HG02759 (cell line): ENCODE results near the gene ESPN.

Source experiments
- ATAC-seq: cut with Tn5 transposase; IDR thresholded peaks from one replicate; pipeline ENCODE4 v1.9.1; 2021; ENCODE audit warnings: mild to moderate bottlenecking, moderate library complexity; ENCODE audit not compliant: unreplicated experiment

The ESPN gene

DNA sequence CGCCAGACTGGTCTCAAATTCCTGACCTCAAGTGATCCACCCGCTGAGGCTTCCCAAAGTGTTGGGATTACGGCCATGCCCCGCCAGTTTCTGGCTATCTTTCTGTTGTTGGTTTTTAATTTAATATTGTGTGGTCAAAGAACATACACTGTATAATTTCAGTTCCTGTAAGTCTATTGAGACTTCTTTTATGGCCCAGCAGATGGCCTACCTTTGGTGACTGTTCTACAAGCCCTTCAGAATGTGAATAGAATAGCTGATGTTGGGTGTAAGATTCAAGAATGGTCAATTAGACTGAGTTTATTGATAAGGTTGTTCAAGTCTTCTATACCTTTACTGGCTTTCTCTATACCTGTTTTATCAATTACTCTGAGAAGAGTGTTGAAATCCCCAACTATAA is 15.5 kb upstream of the ESPN start:
- ATAC-seq = no peak

DNA sequence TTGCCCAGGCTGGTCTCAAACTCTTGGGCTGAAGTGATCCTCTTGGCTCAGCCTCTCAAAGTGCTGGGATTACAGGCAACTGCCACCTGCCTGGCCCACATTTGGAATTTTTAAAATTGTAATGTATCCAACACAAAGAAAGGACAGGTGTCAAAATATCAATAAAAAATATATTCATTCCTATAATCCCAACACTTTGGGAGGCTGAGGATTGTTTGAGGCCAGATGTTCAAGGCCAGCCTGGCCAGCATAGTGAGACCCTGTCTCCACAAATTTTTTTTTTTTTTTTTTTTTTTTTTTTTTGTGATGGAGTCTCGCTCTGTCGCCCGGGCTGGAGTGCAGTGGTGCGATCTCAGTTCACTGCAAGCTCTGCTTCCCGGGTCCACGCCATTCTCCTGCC is 14.8 kb upstream of the ESPN start:
- no peak for ATAC-seq

DNA sequence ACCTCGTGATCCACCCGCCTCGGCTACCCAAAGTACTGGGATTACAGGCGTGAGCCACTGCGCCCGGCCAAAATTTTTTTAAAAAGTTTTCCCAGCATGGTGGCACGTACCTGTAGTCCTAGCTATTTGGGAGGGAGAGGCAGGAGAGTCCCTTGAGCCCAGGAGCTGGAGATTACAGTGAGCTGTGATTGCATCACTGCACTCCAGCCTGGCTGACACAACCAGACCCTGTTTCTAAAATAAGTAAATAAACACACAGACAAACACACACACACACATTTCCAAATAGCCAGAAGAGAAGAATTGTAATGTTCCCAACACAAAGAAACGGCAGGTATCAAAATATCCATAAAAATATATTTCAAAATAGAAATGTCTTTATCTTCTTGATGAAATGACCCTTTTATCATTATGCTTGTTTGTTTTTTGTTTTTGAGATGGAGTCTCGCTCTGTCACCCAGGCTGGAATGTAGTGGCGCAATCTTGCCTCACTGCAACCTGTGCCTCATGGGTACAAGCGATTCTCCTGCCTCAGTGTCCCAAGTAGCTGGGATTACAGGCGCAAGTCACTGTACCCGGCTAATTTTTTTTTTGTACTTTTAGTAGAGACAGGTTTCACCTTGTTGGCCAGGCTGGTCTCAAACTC is 14.2 kb upstream of the ESPN start:
- no peak for ATAC-seq

DNA sequence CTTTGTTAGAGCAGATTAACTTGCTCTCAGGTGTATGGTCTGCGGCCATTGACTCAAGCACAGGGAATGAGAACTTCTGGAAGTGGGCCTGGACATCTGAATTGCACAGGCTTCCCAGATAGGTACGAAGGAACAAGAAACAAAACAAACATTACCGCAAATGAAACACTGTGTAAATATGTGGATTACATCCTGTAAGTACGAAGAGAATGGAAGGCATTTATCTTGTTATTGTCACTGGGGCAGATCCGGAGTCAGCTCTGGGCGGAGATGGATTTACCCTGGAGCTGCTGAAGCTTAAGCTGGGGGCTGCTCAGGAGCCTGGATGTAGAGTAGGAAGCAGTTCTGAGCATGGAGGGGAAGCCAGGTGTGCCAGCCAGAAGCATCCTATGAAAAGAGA is 11.7 kb upstream of the ESPN start:
- no peak for ATAC-seq

DNA sequence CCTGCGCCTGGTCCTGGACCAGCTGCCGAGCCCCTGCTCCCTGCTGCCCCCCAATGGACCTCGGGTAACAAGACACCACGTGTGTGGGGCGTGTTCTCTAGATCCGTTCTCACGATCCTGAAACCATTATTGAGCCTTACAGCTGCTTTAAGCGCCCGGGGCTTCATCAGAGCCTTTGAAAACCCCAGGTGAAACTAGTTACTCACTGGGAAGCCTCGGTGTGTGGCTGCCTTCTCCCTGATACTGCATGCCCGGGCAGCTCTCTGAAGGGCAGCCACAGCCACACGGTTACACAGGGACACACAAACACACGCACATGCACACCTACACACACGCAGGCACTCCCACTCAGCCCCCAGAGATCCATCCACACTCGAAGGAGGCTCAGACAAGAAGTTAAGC is 10.1 kb upstream of the ESPN start:
- no peak for ATAC-seq

DNA sequence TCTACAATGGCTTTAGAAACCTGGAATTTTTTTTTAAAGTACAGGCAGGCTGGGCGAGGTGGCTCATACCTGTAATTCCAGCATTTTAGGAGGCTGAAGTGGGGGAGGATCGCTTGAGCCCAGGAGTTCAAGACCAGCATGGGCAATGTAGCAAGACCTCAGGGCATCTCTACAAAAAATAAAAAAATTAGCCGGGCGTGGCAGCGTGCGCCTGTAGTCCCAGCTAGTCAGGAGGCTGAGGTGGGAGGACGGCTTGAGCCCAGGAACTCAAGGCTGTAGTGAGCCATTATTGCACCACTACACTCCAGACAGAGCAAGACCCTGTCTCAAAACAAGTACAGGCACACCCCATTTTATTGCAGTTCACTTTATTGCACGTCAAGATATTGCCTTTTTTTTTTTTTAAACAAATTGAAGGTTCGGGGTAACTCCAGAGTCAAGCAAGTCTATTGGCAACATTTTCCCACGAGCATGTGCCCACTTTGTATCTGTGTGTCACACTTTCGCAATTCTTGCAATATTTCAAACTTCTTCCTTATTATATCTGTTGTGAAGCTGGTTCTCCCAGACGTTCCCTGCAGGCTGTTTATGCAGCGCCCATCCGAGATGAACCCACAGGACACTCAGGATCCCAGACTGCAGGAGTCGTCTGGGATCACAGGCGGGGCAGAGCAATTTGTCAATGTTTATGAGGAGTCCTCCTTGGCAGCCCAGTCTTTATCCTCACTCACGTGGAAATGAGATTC is 9.5 kb upstream of the ESPN start:
- ATAC-seq = no peak

GRCh38 chr1:6416295-6416656 is 8.3 kb upstream of the ESPN start:
- no peak for ATAC-seq

DNA sequence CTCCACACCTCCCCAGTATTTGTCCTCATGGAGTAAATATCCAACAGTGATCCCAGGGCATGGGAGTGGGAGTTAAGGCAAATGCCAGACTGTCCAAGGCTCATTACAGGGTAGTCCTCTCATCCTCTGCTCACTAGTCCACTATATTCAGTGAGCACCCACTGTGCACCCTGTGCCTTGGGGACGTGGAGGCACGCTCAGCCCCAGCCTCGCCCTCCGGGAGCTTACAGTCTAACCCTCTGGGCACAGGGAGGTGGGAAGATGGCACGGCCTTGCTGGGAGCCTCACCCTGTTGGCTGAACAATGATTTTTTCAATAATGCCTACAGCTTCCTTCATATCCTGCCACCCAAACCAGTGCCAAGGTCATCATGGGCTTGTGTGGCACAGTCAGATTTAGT is 7.7 kb upstream of the ESPN start:
- ATAC-seq = no peak

- no peak for ATAC-seq
Observed at GRCh38 chr1:6417961-6418667, 6.5 kb upstream of the ESPN start.

DNA sequence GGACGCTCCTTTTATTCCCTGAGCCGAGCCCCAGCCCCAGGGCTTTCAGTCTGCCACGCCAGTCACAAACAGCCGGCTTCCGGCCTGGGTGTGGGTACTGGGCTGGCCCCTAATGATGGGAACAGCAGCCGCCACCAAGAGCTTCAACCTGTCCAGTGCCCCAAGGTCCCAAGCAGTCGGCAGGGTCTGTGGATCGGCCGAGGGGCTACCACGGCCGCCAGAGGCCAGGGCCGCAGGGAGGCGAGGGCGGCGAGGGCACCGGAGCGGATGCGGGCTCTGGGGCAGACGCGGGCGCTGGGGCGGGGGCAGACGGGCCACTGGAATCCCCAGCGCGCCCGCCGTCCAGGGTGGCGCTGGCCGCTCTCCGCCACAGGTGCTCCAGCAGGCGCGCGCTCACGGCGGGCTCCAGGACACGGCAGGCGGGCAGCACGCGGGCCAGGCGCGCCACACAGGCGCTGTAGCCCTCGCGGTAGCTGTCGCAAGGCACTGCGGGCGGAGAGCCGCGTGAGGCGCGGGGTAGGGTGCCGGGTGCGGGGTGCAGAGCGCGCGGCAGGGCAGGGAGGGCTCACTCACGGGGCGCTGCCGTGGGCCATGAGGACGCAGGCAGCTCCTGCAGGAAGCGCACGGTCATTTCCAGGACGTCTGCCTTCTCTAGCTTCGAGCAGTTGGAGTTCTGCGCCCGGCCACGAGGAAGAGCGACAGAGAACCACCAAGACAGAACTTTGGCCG is 5.7 kb upstream of the ESPN start:
- no peak for ATAC-seq

GRCh38 chr1:6419397-6419803 is 5.2 kb upstream of the ESPN start:
- ATAC-seq = no peak

DNA sequence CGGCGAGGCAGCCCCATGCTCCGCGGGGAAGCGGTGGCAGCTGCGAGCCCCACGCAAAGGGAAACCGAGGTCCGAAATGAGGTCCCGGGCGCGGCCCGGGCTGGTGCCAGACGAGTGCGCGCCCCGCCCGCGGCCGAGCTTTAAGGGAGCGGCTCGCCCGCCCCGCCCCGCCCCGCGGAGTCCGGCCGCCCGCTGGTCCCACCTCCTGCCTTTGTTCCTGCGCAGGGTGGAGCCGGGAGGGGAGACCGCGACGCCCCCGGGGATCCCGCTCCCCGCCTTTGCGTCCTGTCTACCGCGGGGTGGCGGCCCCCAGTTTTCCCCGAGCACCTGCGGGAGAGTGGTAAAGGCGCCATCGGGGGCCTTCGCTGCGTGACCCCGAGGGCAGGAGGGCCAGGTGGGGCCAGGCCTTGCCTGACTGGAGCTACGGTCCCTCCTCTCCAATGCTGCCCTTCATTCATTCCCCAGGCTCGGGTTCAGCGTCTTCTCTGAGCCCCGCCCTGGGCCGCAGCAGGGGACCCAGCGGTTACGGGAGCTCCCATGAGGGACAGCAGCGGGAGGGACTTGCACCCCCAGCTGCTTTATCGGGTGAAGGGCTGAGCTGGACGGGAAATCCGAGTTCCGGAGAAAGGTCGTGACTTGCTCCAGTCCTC is 4.6 kb upstream of the ESPN start, which contains the start of gene HES2:
TSS of gene HES2 (minus strand) at position 116 of the 650 bp plus-strand sequence. CDS start at position 17, 99 bp downstream.
- no peak for ATAC-seq

- ATAC-seq = no peak
Observed at GRCh38 chr1:6420454-6421042, 4.0 kb upstream of the ESPN start.

- ATAC-seq = no peak
Observed at GRCh38 chr1:6421266-6421665, 3.3 kb upstream of the ESPN start.

- ATAC-seq = no peak
Observed at GRCh38 chr1:6423321-6423999, 1.1 kb upstream of the ESPN start.

DNA sequence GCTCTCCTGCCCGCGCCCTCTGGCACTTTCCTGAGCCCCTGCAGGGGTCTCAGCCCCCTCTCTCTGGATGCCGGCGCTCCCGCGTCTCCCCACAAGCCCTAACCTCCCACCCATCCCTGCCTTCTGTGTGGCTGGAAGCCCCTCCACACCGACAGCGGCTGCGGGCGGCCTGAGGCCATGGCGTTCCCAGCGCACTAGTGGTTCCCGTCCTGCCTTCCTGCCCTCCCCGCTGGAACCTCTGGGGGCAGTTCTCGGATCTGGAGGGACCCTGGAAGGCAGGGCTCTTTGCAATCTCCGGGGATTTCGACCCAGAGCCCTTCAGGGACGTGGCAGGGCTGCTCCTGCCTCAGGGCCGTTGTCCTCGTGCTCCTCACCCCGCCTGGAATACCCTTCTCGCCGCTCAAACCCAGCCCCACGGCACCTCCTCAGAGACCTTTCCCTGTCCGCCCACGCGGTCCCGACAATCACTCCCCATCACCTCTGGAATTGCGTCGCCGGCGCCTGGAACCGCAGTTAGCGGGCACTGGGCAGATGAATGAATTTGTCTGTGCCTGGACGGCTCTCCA is 493 bp upstream of the ESPN start:
- no peak for ATAC-seq

- ATAC-seq = no peak
Observed at GRCh38 chr1:6425658-6426057, 1.1 kb downstream of the ESPN start.

DNA sequence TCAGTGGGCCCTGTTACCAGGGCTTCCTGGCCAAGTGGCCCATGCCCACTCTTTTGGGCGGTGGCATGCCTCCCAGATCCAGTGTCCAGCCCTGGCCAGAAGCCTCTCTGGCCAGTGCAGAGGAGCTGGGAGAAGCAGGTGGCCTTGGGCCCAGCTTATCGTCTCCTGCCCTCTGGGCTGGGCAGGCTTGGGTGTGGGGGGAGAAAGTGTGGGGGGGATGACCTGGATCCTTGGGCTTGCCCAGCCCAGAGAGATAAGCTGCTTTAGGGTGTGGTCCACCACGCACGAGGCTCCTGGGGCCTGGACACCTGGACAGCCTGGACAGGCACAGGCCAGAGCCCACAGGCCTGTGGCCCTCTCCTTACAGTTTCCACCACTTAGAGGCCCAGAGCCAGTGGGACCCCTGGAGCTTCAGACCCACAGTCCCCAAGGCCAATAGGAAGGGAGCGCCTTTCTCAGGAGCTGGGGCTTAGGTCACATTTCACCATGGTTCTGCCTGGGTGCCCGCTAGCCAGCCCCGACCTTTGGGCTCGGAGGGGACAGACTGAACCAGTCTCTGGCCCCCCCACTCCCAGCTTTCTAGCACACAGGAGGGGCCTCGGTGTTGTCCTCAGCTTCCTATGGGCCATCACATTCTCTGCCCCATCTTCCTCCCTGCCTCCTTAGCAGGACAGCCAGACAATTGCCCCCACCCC is 1.8 kb downstream of the ESPN start:
- no peak for ATAC-seq

GRCh38 chr1:6426972-6427350 is 2.4 kb downstream of the ESPN start:
- no peak for ATAC-seq
